CD14-positive monocyte (primary cell): Measurements from ENCODE around the gene SERBP1. TPM values are rescaled to one million over a fixed set of nuclear protein-coding genes. Genes with fewer than 3 reads are reported as not detected.

Experiments used
- DNase-seq, 3 donors: peaks; one replicate each; pipeline ENCODE4 v3.0.0-alpha.2; 2011 to 2022
- H2AFZ ChIP-seq: 2 replicates; pipeline ENCODE4 v1.6.0; 2012; ENCODE audit warnings: mild to moderate bottlenecking, low read depth, low read length, inconsistent platforms; ENCODE audit not compliant: insufficient read depth, poor library complexity, severe bottlenecking
- H3K27ac ChIP-seq, 2 donors: 1 replicate in 1 of 2; 2 replicates in 1 of 2; pipeline ENCODE4 v1.5.1; 2012 to 2013; ENCODE audit warnings: low read length in 2 of 2, control low read depth in 1 of 2, inconsistent platforms in 1 of 2, low read depth in 1 of 2, mild to moderate bottlenecking in 1 of 2
- H3K27me3 ChIP-seq, 2 donors: one replicate each; pipeline versions ENCODE4 v1.6.0 to v1.6.1; 2011 to 2013; ENCODE audit warnings: low read length in 2 of 2; ENCODE audit not compliant: control insufficient read depth in 2 of 2, insufficient read depth in 2 of 2
- H3K36me3 ChIP-seq, 2 donors: replicated peaks in 1 of 2; 1 replicate in 1 of 2; 2 replicates in 1 of 2; pipeline versions ENCODE4 v1.5.1 to v1.6.1; 2012 to 2013; ENCODE audit warnings: low read length in 2 of 2, control low read depth in 1 of 2, inconsistent platforms in 1 of 2, mild to moderate bottlenecking in 1 of 2; ENCODE audit not compliant: insufficient read depth in 2 of 2, control insufficient read depth in 1 of 2
- H3K4me1 ChIP-seq, 2 donors: 1 replicate in 1 of 2; 2 replicates in 1 of 2; pipeline versions ENCODE4 v1.5.1 to v1.6.1; 2012 to 2013; ENCODE audit warnings: low read length in 2 of 2, control low read depth in 1 of 2, inconsistent platforms in 1 of 2, mild to moderate bottlenecking in 1 of 2, moderate library complexity in 1 of 2; ENCODE audit not compliant: insufficient read depth in 2 of 2, control insufficient read depth in 1 of 2
- H3K4me2 ChIP-seq: replicated peaks from 2 replicates; pipeline ENCODE3; 2012; ENCODE audit warnings: low read length, moderate library complexity, mild to moderate bottlenecking; ENCODE audit not compliant: poor library complexity, severe bottlenecking; ENCODE audit errors: extremely low read depth
- H3K4me3 ChIP-seq, 3 experiments: fragments of 200-600 bp in 1 of 3; sonication (generic) in 1 of 3; replicated peaks in 1 of 3; 1 replicate in 2 of 3; 2 replicates in 1 of 3; pipeline ENCODE4 v1.5.1; 2011 to 2013; ENCODE audit warnings: low read length in 3 of 3, mild to moderate bottlenecking in 3 of 3, control low read depth in 2 of 3, low read depth in 2 of 3, inconsistent platforms in 1 of 3, moderate library complexity in 1 of 3
- H3K79me2 ChIP-seq: 2 replicates; pipeline ENCODE4 v1.6.0; 2012; ENCODE audit warnings: mild to moderate bottlenecking, control low read depth, inconsistent platforms, low read length, moderate library complexity; ENCODE audit not compliant: insufficient read depth
- H3K9ac ChIP-seq: 2 replicates; pipeline ENCODE4 v1.6.0; 2017; ENCODE audit warnings: low read length, mild to moderate bottlenecking; ENCODE audit not compliant: insufficient read depth, poor library complexity, severe bottlenecking
- H3K9me3 ChIP-seq, 2 donors: replicated peaks in 1 of 2; 1 replicate in 1 of 2; 2 replicates in 1 of 2; pipeline versions ENCODE4 v1.5.1 to v1.6.1; 2012 to 2013; ENCODE audit warnings: low read length in 2 of 2, control low read depth in 1 of 2; ENCODE audit not compliant: control insufficient read depth in 1 of 2, insufficient read depth in 1 of 2
- H4K20me1 ChIP-seq: 2 replicates; pipeline ENCODE4 v1.6.0; 2012; ENCODE audit warnings: mild to moderate bottlenecking, low read length, control low read depth, moderate library complexity; ENCODE audit not compliant: insufficient read depth
- H3K27ac Mint-ChIP-seq, 7 donors: one replicate each; pipeline ENCODE4 v1.8.0; 2020; ENCODE audit warnings: mild to moderate bottlenecking in 7 of 7, mixed read lengths in 7 of 7, moderate library complexity in 6 of 7, inconsistent platforms in 2 of 7
- H3K27me3 Mint-ChIP-seq, 3 donors: one replicate each; pipeline ENCODE4 v1.8.0; 2021 to 2022; ENCODE audit warnings: low read depth in 3 of 3, mild to moderate bottlenecking in 3 of 3, mixed read lengths in 3 of 3, moderate library complexity in 3 of 3, inconsistent platforms in 1 of 3
- H3K36me3 Mint-ChIP-seq, 2 donors: one replicate each; pipeline ENCODE4 v1.8.0; 2020; ENCODE audit warnings: mixed read lengths in 2 of 2, inconsistent platforms in 1 of 2, mild to moderate bottlenecking in 1 of 2
- H3K4me1 Mint-ChIP-seq: one replicate; pipeline ENCODE4 v1.8.0; 2020; ENCODE audit warnings: mild to moderate bottlenecking, mixed read lengths
- H3K4me3 Mint-ChIP-seq, 2 donors: one replicate each; pipeline ENCODE4 v1.8.0; 2020; ENCODE audit warnings: mild to moderate bottlenecking in 2 of 2, mixed read lengths in 2 of 2, moderate library complexity in 1 of 2
- H3K9me3 Mint-ChIP-seq, 7 donors: one replicate each; pipeline ENCODE4 v1.8.0; 2020 to 2022; ENCODE audit warnings: mixed read lengths in 7 of 7, mild to moderate bottlenecking in 6 of 7, moderate library complexity in 6 of 7, inconsistent platforms in 2 of 7
- whole genome bisulfite sequencing: methylation state at CpG from one replicate; pipeline ENCODE4 v1.1.5; 2013; ENCODE audit warnings: missing lambda C conversion rate; ENCODE audit not compliant: insufficient coverage; 5-methylcytosine and 5-hydroxymethylcytosine counted together
- intact Hi-C, 2 donors: fragments of 100-400 bp; cut with micrococcal nuclease; formaldehyde crosslinking; loops; one replicate each; pipeline versions ENCODE4 v1.15.0 to v1.15.1; 2023
- polyA plus RNA-seq, 3 donors: library from polyadenylated mRNA; depleted of rRNA in 1 of 3; unstranded in 2 of 3; stranded (reverse) in 1 of 3; fragments of 300-500 nt in 2 of 3; fragments of >200 nt in 1 of 3; fragmentation: Illumina TruSeq in 2 of 3; gene quantifications; 1 replicate in 2 of 3; 2 replicates in 1 of 3; pipeline ENCODE4 v1.2.3, GENCODE V29; 2012 to 2021
- TF ChIP-seq, protein P1 (sequence below): fragments of 200-600 bp; IDR thresholded peaks from one replicate; pipeline ENCODE4 v1.8.0; 2022; ENCODE audit warnings: antibody characterized with exemption, mild to moderate bottlenecking

Gene SERBP1
- polyA plus RNA-seq, 3 donors: 38.2 to 78.8 (median 75.3) TPM

- Histone ChIP-seq H3K36me3 (peaks cover 9 to 23% of the 10 kb centered on the region in 2 donors), H3K4me1 (no peaks in the 10 kb centered on the region), H3K27ac (no peak overlapping the region), H3K9ac (no peak overlapping the region), H3K9me3 (no peaks in the 10 kb centered on the region), H4K20me1 (peaks cover 7% of the 10 kb centered on the region), H3K4me3 (no peak overlapping the region), H3K27me3 (no peaks in the 10 kb centered on the region), H2AFZ (no peak overlapping the region), H3K4me2 (no peak overlapping the region), H3K79me2 (no peaks in the 10 kb centered on the region)
- Mint-ChIP-seq H3K4me1 (no peaks in the 10 kb centered on the region), H3K27ac (peak overlapping the region in 2 of 7 donors; percentile 14 to 25), H3K4me3 (no peak overlapping the region), H3K9me3 (peaks cover 0 to 2% (median 0%) of the 10 kb centered on the region in 7 donors), H3K36me3 (peaks cover 12 to 19% of the 10 kb centered on the region in 2 donors), H3K27me3 (no peaks in the 10 kb centered on the region)
- TF ChIP-seq, protein P1, sequence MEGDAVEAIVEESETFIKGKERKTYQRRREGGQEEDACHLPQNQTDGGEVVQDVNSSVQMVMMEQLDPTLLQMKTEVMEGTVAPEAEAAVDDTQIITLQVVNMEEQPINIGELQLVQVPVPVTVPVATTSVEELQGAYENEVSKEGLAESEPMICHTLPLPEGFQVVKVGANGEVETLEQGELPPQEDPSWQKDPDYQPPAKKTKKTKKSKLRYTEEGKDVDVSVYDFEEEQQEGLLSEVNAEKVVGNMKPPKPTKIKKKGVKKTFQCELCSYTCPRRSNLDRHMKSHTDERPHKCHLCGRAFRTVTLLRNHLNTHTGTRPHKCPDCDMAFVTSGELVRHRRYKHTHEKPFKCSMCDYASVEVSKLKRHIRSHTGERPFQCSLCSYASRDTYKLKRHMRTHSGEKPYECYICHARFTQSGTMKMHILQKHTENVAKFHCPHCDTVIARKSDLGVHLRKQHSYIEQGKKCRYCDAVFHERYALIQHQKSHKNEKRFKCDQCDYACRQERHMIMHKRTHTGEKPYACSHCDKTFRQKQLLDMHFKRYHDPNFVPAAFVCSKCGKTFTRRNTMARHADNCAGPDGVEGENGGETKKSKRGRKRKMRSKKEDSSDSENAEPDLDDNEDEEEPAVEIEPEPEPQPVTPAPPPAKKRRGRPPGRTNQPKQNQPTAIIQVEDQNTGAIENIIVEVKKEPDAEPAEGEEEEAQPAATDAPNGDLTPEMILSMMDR: no peak
- 100% methylated on average over 2 of the region's 3 CpGs for WGBS
- no peak for DNase-seq
- intact Hi-C loops: no loop called here
Measured at GRCh38 chr1:67405473-67406245, 24.5 kb downstream of the SERBP1 start.

GRCh38 chr1:67404212-67404620 is 26.0 kb downstream of the SERBP1 start:
- Mint-ChIP-seq H3K27me3 (peaks cover 0 to 2% (median 0%) of the 10 kb centered on the region in 3 donors), H3K36me3 (peaks cover 0 to 9% of the 10 kb centered on the region in 2 donors), H3K4me3 (no peak overlapping the region), H3K9me3 (peaks cover 0 to 2% (median 0%) of the 10 kb centered on the region in 7 donors), H3K27ac (no peak overlapping the region), H3K4me1 (no peaks in the 10 kb centered on the region)
- no peak overlapping the region for H3K27ac ChIP-seq
- no peak overlapping the region for H2AFZ ChIP-seq
- DNase-seq: no peak
- H3K4me3 ChIP-seq: no peak overlapping the region
- intact Hi-C loops: no loop called here
- no peaks in the 10 kb centered on the region for H3K79me2 ChIP-seq
- H3K36me3 ChIP-seq: peaks cover 0 to 8% of the 10 kb centered on the region in 2 donors
- H3K27me3 ChIP-seq: no peaks in the 10 kb centered on the region
- no peak overlapping the region for H3K9ac ChIP-seq
- H4K20me1 ChIP-seq: no peaks in the 10 kb centered on the region
- H3K4me1 ChIP-seq: no peaks in the 10 kb centered on the region
- whole genome bisulfite sequencing: 90% methylated on average over 2 of the region's 5 CpGs
- H3K4me2 ChIP-seq: no peak overlapping the region
- TF ChIP-seq, protein P1: no peak
- no peaks in the 10 kb centered on the region for H3K9me3 ChIP-seq
